HTR-8/SVneo (cell line): ENCODE results near the gene SPOP.

Experiments used
- DNase-seq: peaks from one replicate; pipeline ENCODE4 v3.0.0; 2011; ENCODE audit warnings: low spot score, mixed read lengths; ENCODE audit not compliant: insufficient read length
- FAIRE-seq: peaks from 2 replicates; lab custom pipeline; 2011; peaks lifted over from hg19 to GRCh38; lab: Jason Lieb, UNC

The SPOP gene

DNA sequence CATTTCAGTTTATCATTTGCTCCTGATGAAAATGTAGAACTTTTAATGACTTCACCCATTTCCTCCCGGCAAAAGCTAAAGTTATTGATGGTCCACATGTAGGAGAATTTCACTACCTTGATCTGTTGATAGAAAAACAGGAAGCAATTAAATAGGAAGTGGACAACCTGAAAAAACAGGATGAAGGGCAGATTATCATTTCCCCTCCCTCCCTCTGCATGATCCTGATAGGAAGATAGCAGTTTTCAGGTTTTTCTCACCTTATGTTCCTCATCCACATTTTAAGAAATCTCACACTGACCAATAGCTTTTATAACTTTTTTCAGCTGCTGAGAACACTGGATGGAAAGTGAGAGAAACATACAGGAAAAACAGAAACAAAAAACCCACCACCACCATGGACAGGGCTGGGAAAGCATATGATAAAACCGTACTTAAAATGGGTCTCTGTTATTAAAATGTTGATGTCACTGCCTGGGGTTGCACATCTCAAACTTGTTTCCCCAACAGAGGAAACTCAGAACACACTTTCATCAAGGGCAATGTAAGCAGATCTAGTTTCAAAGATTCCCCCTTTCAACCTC lies 55.9 kb downstream of the SPOP start:
- FAIRE-seq: no peak
- DNase-seq: no peak

DNA sequence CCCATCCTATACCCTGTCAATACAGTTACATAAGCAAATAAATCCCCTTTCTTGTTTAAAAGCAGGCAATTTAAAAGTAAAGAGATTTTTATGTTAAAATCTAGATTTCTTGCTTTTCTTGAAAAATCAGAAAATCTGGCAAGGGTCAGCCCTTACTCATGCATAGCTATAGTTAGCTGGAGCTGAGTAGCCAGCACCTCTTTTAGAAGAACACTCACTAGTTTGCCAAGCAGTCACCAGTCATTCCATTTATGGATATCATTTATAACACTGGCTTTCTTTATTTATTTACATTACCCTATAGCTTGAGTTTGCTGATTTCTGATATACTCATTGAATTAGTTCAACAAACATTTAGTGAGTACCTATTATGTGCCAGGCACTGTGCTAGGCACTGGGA lies 56.5 kb downstream of the SPOP start:
- DNase-seq (no peak), FAIRE-seq (no peak)

DNA sequence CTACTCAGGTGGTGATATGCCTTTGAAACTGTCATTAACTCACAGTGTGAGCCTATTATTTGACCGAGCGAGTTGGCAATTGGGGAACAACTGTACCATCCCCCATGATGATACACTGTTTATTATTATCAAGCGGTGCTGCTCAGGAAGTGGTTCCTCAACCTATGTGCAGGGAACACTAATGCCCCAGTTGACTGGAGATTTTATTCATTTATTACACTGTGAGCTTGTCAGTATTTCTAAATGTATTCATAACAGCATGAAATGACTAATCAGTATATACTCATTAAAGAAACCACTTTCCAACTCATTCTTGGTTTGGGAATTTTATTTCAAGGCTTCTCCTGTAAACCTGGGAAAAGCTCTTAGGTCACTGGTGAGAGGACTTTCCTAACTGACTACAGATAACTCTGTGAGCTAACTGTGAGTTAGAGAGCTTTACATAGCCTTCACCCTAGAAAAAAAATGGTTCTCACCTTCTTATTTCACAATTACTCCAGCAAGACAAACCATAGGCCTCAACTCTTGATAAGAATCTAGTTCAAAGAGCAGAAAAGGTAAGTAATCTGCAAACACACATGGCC lies 59.8 kb downstream of the SPOP start:
- DNase-seq (no peak), FAIRE-seq (no peak)

DNA sequence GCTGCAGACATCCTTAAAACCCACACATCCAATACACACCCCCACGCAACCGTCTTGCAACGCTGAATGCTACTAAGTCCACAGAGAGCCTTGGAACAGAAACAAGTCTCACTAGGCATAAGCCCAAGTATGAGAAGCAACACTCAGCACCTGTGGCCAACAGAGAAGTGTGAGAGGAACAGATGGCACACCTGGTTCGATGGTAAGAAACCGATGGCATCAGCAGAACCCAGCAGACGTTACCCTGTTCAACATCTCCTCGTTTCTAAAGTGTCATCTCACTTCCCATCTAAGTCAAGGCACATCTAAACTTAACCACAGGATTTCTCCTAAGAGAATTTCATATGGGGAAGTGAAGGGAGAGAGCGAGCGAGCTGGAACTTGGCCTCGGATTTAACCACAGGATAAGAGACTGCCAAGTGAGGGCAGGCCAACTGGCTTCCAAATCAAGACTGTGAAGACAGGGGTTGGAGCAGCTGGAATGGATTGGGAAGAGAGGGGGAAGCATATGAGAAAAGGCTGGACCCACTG lies 61.2 kb downstream of the SPOP start:
- FAIRE-seq (no peak), DNase-seq (no peak)

DNA sequence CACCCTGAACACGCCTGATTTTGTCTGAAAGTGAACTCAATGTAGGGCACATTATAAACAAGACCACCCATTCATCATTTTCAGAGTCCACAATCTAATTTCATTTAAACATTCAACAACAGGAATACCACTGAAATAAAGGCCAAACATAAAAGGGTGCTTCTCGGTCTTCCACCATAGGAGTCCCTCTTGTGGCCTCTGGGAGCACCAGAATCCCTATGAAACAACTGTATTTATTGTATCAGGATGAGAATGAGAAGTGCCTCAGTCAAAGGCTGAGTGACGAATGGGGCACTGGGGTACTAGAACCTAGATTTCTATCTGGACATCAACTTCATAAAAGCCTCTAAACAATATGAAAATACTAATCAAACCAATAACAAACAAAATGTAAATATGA lies 61.8 kb downstream of the SPOP start:
- FAIRE-seq (no peak), DNase-seq (no peak)

DNA sequence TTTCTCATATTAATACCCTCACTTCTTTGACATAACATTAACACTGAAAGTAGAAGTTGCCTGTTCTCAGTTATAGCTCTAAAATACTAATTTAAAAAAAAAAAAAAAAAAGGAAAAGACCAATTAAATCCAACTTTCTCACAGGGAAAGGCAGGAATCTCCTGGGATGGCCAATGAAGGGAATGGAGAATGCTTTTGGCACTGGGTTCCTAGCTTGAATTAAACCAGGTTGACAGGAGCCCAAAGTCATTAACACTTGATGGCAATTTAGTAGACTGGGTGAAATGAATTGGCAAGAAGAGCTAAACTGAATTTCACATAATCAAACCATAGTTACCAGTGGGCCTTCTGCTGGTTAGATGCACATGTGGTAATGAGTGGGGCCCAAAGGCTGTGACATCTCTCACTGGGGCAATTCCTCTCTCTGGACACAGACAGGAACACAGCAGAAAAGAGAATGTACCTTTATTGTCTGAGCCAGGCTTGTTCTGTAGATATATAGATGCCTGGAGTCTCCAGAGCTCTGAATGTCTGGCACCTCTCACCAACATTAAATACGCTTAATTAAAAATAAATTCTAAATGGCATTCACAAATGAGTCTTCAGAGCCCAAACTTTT lies 64.6 kb downstream of the SPOP start:
- DNase-seq (no peak), FAIRE-seq (no peak)

DNA sequence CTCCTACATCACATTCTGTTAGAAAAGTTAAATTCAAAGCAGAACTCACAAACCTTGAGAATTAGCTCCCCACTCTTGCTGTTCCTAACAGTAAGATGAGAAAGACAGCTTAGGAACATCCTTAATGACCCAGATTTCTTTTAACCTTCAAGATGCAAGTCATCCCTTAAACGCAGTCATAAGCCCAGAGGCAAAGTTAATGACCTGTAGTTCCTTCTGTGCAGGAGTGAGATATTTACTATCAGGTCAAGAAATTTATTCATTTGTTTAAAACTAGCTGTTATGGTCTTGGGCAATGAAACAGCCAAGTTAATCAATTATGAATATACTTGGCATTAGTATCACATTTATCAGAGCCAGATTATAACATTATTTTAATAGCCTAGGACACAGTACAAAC lies 65.2 kb downstream of the SPOP start:
- no peak for FAIRE-seq
- DNase-seq: no peak

DNA sequence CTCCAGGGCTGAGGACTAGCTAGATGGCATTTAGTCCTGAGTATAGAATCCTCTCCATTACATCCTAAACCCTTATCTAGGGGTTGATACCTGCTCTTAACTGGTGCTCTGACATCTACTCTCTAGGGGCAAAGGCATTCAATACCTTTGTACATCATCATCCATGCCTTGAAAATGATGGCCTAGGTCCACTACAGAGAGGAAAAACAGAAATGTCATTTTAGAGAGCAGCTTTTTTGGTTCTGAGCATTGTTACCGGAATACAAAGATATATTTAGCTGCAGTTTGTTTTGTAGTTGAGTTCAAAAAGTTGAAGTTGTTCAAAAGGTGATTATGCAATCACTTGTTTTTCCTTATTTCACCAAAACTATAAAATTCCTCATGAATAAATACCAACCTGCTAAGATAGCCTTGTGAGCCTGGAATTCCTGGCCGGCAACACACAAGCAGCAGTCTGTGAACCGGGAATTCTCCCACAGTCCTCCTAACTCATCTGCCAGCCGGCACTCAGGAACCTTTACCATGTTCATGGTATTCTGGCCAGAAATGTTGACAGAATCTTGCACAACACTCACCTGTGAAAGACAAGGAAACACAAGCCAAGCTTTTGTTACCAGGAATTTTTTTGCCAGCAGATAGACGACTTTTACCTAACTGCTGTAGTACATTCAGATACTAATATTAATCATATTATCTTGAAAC lies 66.9 kb downstream of the SPOP start:
- DNase-seq: no peak
- FAIRE-seq: no peak

DNA sequence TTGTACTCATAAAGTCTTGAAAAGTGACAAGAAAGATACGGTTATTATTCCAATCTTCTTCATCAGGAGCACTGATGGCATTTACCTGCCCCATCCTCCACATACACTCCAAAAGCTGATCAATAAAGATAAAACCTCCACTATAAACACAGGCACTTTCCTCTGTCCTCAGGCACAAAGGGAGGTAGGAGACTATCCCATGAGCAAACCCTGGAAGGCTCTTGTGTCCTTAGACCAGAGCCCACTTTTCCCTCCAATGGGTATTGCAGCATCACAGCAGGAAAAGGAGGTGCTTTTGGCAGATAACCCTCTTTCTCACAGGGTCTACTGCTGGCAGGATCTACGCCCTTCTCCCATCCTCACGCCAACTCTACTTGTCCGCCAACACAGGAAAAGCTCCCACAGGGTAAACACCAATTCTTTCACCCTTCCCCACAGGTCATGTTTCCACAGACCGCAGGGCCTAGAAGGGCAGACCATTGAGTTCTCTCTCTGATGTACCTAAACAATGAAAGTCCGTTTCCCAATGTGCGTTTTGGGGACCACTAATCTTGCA lies 73.5 kb downstream of the SPOP start:
- FAIRE-seq (peak; percentile 31), DNase-seq (no peak)

DNA sequence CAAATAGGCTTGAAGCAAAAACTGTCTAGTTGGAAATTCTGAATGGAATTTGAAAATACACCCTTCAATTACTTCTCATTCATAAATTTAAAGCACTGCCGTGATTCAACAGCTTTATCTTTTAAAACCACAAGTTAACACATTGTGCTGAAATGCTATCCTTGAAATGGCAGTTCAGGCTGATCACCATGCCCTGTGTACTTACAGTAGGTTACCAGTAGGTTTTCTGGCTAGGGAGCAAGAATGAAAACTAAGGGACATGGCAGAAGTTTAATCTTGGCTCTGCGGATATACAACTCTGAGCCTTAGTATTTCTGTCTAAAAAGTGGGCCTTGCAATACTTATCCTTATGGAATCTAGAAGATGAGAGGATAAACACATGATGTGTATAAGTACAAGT lies 74.2 kb downstream of the SPOP start:
- no peak for FAIRE-seq
- DNase-seq: no peak

DNA sequence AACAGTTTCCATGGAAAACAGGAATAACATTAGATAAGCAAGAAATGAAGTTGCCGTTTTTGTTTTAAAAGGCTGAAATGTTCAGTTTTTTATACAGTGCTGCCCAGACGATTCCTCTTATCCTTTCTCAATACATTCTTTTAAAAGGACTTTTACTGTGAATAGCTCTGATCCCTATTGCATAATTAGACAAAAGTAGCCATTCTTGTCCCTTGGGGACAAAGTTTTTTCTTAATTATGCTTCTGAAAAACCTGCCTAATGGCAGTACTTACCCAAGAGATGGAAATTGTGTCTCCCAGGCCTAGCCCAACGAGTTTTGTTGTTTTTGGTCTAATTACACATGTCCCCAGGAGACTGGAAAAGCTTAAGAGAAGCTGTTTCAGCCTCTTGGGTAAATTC lies 74.7 kb downstream of the SPOP start:
- FAIRE-seq (no peak), DNase-seq (no peak)

DNA sequence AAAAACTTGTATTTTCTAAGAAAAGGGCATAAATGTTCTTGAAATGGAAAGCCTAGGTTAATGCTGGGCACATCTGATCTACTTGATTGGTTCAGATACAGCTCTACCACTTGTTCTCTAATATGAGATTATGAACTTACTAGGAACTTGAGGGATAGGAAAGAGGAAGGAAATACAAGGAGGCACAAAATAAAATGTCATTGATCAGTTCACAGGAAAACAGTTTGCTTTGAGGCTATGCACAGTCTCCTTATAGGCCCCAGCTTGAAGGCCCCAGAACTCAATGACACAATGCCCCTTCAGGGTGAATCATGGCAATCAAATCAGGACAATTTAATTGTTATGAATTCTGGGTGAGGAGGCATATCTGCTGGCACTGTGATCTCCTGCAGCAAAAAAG lies 75.1 kb downstream of the SPOP start:
- FAIRE-seq (no peak), DNase-seq (no peak)

DNA sequence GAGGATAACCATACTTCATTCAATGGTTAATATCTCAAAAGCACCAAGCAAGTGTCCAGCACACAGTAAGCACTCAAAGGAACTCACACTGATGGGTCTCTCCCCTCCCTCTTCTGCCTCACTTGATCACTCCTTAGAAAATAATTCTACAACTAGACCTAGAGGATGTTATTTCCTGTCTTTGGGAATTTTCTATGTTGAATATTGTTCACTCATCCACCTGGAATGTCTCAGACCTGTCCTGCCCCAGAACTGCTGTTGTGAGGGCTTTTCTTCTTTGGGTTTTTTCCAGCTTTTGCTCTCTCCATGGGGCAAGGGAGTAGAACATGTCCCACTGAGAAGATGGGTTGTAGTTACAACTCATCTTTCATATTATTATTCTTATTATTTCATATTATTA lies 76.9 kb downstream of the SPOP start:
- FAIRE-seq (no peak), DNase-seq (no peak)

DNA sequence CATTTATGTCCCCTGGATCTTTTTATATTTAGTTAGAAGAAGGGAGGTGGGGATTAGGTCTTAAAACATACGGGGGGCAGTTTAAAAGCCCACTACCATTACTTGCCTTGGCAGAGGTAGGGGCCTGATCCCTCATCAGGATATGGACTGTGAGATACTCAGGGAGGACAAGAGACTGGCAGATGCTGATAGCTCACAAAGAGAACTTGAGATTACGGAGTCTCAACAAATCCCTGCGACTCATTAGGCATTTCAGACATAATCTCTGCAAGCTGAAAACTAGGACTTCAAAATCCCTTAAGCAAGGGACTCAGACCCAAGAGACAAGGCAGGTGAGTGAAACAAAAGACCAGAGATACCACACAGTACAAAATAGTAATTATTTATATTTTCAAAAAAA lies 79.0 kb downstream of the SPOP start:
- DNase-seq (no peak), FAIRE-seq (no peak)

DNA sequence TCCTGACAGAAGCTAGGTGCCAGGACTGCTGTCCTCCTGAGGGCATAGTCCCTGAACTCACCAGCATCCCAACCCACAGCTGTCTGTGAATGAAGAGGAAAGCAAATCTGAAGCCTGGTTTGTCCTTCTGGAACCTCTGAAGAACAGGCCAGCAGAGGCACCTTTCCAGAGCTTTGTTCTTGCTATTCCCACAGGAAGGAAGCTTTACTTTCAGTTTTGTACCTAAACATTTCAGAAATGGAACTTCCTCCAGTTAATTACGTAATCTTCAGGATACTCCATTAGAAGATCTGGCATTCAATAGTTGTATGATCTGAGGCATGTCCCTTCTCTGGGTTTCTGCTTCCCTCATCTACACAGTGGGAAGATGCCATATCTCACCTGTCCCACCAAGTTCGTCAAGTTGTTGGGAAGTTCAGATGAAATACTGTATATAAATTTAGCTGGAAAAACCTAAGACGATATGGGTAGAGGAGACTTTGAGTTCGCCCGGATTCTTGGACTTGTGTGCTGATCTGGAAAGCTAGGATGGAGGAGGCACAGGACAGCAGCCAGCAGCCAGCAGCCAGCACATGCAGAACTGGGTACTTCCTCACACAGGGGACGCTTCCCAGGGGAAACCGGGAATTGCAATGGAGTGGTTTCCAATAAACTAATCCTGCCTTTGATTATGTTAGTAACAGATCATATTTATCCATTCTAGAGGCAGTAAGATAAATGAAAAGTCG lies 79.8 kb downstream of the SPOP start:
- no peak for FAIRE-seq
- no peak for DNase-seq

DNA sequence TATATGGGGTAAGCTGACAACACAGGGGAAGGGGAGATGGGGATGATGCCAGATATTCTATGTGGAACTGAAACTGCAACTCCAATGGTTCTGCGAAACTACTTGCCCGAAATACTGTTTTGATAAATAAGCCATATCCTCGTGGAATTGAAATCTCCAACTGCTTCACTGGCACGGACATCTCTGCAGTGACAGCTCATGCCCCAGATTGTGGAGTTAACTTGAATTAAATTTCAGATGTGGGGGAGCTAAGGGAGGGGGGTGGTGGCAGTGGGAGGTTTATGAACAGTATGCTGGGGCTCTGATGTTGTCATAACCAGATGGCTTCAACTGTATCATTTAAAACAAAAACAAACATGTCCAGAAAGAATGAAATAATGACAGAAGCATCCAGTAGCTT lies 80.5 kb downstream of the SPOP start:
- no peak for DNase-seq
- no peak for FAIRE-seq

DNA sequence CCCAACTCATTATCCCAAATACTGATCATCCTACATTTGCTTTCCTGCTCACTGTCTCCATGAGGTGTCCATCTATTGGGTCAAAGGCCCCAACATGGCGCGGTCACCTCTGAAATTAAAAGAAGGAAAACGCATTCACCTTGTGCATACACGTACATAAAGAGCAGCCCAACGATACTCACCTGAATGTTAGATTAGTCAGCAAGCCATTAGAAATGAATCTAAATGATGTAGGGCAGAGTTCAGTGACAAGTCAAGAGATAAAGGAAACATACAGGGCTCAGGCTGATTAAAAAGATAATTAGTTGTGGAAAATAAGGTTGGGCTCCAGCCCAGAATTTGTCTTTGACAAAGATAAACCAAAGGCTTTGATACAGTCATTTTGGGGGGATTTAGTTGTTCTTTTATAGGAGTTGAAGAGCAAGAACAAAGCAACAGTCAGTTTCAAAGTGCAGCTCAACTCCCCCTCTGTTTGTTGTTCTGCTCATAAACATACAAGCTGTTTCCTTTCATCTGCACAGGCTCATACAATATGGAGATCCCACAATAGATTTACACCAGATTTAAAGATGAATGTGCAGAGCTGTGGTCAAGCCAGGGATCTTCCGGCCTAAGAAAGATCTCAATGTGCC lies 81.2 kb downstream of the SPOP start:
- DNase-seq: no peak
- FAIRE-seq: no peak

DNA sequence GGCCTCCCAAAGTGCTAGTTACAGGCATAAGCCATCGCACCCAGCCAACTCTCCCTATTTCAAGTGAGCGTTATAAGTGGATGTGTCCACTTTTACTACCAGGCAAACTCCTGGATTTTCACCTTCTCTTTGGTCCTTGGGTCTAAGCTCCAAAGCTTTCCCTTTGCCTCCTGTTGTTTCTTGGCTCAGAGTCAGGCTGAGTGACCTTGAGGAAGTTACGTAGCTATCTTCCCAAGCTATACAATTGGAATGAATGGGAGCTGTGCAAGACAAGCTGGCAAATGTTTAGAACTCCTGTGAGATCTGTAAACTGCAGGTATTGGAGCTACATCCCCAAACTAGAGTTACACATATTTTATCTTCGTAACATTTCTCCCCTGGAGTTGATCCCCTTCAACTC lies 81.9 kb downstream of the SPOP start:
- DNase-seq: no peak
- FAIRE-seq: no peak

DNA sequence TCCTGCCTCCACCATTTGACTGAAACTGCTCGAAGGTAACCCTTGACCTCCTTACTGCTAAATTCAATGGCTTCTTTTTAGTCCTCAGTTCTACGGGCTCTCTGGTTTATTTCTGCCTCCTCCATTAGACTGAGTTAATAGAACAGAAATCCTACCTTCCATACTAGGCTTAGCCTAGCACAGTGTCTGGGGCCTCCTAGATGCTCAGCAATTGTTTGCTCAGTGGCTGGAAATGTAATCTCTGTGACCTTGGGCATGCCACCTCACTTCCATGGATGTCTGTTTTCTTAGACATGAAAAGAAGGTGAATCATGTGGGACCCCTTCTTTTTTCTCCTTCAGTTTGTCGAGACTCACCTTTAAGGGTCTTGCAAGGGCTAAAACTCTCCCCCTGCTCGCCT lies 82.6 kb downstream of the SPOP start:
- no peak for FAIRE-seq
- no peak for DNase-seq

DNA sequence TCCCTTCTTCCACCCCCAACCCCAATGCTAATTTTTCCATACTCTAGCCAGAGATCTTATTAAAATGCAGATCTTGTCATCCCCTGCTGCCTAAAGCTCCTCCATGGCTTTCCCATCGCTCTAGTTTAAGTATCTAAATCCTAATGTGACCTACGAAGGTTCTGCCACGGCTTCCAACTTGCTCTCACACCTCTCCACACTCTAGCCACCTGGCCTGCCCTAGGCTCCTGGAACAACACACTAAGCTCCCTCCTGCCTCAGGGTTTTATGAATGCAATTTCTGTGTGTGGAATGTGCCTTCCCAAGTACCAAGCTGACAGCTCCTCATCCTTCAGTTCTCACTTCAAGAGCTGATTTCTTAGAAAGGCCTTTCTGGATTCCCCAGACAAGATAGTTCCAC lies 85.6 kb downstream of the SPOP start:
- no peak for FAIRE-seq
- DNase-seq: no peak
